ENCODE results near the gene ZNF827.

DNA sequence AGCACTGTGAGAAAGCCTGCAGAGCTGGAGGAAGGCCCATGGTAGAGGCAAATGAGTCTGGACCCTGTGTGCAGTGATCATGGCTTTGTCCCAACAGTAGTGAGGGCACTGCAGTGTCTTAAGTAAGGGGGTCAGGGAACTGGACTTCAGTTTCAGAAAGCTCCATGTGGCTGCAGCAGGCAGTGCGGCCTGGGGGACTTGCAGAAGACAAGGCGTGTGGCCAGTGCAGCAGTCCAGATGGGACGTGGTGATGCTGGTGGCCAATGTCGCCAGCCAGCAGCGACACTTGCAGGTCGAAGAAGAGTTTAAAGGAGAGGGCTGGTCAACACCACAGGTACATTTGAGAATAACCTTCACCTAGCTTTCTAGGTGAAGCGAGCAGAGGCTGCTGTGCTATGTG lies 113.4 kb downstream of the ZNF827 start:
- TF ChIP-seq, protein P1, sequence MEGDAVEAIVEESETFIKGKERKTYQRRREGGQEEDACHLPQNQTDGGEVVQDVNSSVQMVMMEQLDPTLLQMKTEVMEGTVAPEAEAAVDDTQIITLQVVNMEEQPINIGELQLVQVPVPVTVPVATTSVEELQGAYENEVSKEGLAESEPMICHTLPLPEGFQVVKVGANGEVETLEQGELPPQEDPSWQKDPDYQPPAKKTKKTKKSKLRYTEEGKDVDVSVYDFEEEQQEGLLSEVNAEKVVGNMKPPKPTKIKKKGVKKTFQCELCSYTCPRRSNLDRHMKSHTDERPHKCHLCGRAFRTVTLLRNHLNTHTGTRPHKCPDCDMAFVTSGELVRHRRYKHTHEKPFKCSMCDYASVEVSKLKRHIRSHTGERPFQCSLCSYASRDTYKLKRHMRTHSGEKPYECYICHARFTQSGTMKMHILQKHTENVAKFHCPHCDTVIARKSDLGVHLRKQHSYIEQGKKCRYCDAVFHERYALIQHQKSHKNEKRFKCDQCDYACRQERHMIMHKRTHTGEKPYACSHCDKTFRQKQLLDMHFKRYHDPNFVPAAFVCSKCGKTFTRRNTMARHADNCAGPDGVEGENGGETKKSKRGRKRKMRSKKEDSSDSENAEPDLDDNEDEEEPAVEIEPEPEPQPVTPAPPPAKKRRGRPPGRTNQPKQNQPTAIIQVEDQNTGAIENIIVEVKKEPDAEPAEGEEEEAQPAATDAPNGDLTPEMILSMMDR (IDR thresholded peaks at IDR 0.05) = no peak
- TF ChIP-seq POLR2AphosphoS5 (IDR thresholded peaks at IDR 0.05) = no peak
